K562 (cell line): Measurements from ENCODE around the gene SRSF11. TPM values are rescaled to one million over a fixed set of nuclear protein-coding genes. Genes with fewer than 3 reads are reported as not detected.

Source experiments
- ATAC-seq: fragments of 200-7000 bp; cut with Tn5 transposase; 3 replicates; pipeline ENCODE4 v1.9.1; 2020; ENCODE audit warnings: moderate library complexity
- BruUV-seq: library from RNA; stranded (reverse); fragments of 400-500 nt; replicated peaks from 2 replicates; lab custom pipeline; 2021; lab: Mats Ljungman, UMichigan
- CTCF ChIA-PET: fragments of 300-600 bp; formaldehyde crosslinking; extraction: SDS; loops from one replicate; lab custom pipeline; 2021; ENCODE audit warnings: low intra/inter-chr PET ratio; lab: Yijun Ruan, JAX
- POLR2A ChIA-PET: fragments of 300-600, 350-650 bp; sonication (Branson Sonifier 250); formaldehyde crosslinking; extraction: SDS; loops from one replicate; lab custom pipeline; 2021; ENCODE audit warnings: antibody characterized with exemption, inconsistent platforms; lab: Yijun Ruan, JAX
- DNase-seq, 4 experiments: peaks; one replicate each; pipeline versions ENCODE4 v3.0.0 to v3.0.0-alpha.2; 2011 to 2018; ENCODE audit warnings: low spot score in 3 of 4, mixed read lengths in 3 of 4; ENCODE audit errors: extremely low read depth in 1 of 4
- FAIRE-seq: peaks from 2 replicates; lab custom pipeline; 2011; peaks lifted over from hg19 to GRCh38; lab: Jason Lieb, UNC
- H2AFZ ChIP-seq: 2 replicates; pipeline ENCODE4 v1.6.0; 2011; ENCODE audit warnings: low read depth, low read length, control low read depth, inconsistent platforms
- H3K27ac ChIP-seq: fragments of 200-600 bp; 3 replicates; pipeline ENCODE4 v1.8.0; 2011; ENCODE audit warnings: low read depth, mild to moderate bottlenecking, control low read depth, inconsistent platforms, low read length, moderate library complexity, mixed read lengths; ENCODE audit errors: extremely low read depth
- H3K27me3 ChIP-seq, 2 experiments: fragments of 300-600 bp in 1 of 2; 2 replicates in 1 of 2; 3 replicates in 1 of 2; pipeline versions ENCODE4 v1.6.0 to v1.8.0; 2011; ENCODE audit warnings: inconsistent platforms in 2 of 2, low read length in 2 of 2, mild to moderate bottlenecking in 1 of 2, mixed read lengths in 1 of 2, moderate library complexity in 1 of 2; ENCODE audit not compliant: control insufficient read depth in 2 of 2, insufficient read depth in 2 of 2
- H3K36me3 ChIP-seq: fragments of 300-600 bp; 3 replicates; pipeline ENCODE4 v1.8.0; 2011; ENCODE audit warnings: mild to moderate bottlenecking, low read length, inconsistent platforms; ENCODE audit not compliant: control insufficient read depth, insufficient read depth
- H3K4me1 ChIP-seq, 2 experiments: fragments of 200-600 bp in 1 of 2; replicated peaks in 1 of 2; 2 replicates in 1 of 2; 3 replicates in 1 of 2; pipeline versions ENCODE4 v1.5.1 to v1.8.0; 2011; ENCODE audit warnings: inconsistent platforms in 2 of 2, low read length in 2 of 2, mild to moderate bottlenecking in 1 of 2, mixed read lengths in 1 of 2, moderate library complexity in 1 of 2; ENCODE audit not compliant: control insufficient read depth in 2 of 2, insufficient read depth in 2 of 2
- H3K4me2 ChIP-seq: 2 replicates; pipeline ENCODE4 v1.6.1; 2011; ENCODE audit warnings: low read length, control low read depth, inconsistent platforms, mixed read lengths; ENCODE audit not compliant: insufficient read depth
- H3K4me3 ChIP-seq: fragments of 200-600 bp; sonication (generic), shearing (Covaris generic); 2 replicates; pipeline ENCODE4 v1.5.1; 2016; ENCODE audit warnings: control low read depth, inconsistent platforms
- H3K79me2 ChIP-seq: fragments of 200-600 bp; 3 replicates; pipeline ENCODE4 v1.8.0; 2011; ENCODE audit warnings: low read length, inconsistent platforms; ENCODE audit not compliant: control insufficient read depth, insufficient read depth
- H3K9ac ChIP-seq, 2 experiments: 2 replicates each; pipeline versions ENCODE4 v1.6.0 to v1.6.1; 2011; ENCODE audit warnings: low read depth in 2 of 2, low read length in 2 of 2, control low read depth in 1 of 2, inconsistent platforms in 1 of 2, mild to moderate bottlenecking in 1 of 2, mixed read lengths in 1 of 2; ENCODE audit not compliant: insufficient read depth in 1 of 2
- H3K9me1 ChIP-seq: one replicate; pipeline ENCODE4 v1.6.0; 2011; ENCODE audit warnings: inconsistent platforms, mild to moderate bottlenecking, low read length, moderate library complexity; ENCODE audit not compliant: control insufficient read depth, insufficient read depth
- H3K9me3 ChIP-seq: replicated peaks from 2 replicates; pipeline ENCODE4 v1.5.1; 2011; ENCODE audit warnings: low read depth, low read length, inconsistent platforms; ENCODE audit not compliant: control insufficient read depth, insufficient read depth
- H4K20me1 ChIP-seq: replicated peaks from 2 replicates; pipeline ENCODE4 v1.6.1; 2011; ENCODE audit warnings: low read length, inconsistent platforms, mixed read lengths; ENCODE audit not compliant: control insufficient read depth, insufficient read depth
- ATF3 ChIP-seq, 2 experiments: fragments of 450-650 bp in 1 of 2; sonication (generic) in 1 of 2; formaldehyde crosslinking in 1 of 2; IDR thresholded peaks in 1 of 2; conservative IDR thresholded peaks in 1 of 2; 2 replicates each; pipeline versions ENCODE4 v1.6.1 to v1.8.1; 2016 to 2023; ENCODE audit warnings: mild to moderate bottlenecking in 2 of 2, moderate library complexity in 2 of 2, inconsistent platforms in 1 of 2, missing genetic modification reagents in 1 of 2
- CEBPG ChIP-seq, 3 experiments: fragments of 200-800 bp in 1 of 3; sonication (Bioruptor generic) in 1 of 3; sonication (generic) in 1 of 3; formaldehyde crosslinking in 1 of 3; IDR thresholded peaks in 2 of 3; conservative IDR thresholded peaks in 1 of 3; 2 replicates each; pipeline versions ENCODE4 v1.6.1 to v1.8.0; 2016 to 2022; ENCODE audit warnings: missing compliant biosample characterization in 2 of 3, missing genetic modification characterization in 2 of 3, mild to moderate bottlenecking in 1 of 3, missing genetic modification reagents in 1 of 3
- FUS ChIP-seq: fragments of 200-400 bp; formaldehyde crosslinking; optimal IDR thresholded peaks from 2 replicates; pipeline ENCODE3; 2017; ENCODE audit warnings: low read depth, low read length
- KDM4B ChIP-seq, 2 experiments: fragments of 450-650 bp in 1 of 2; sonication (generic) in 1 of 2; IDR thresholded peaks; 2 replicates each; pipeline ENCODE4 v1.6.1; 2016 to 2017; ENCODE audit warnings: borderline replicate concordance in 2 of 2, antibody characterized with exemption in 1 of 2, low read depth in 1 of 2, mild to moderate bottlenecking in 1 of 2
- MEIS2 ChIP-seq: fragments of 450-650 bp; IDR thresholded peaks from 2 replicates; pipeline ENCODE4 v1.6.1; 2014; ENCODE audit warnings: mild to moderate bottlenecking; ENCODE audit not compliant: partially characterized antibody
- PBX2 ChIP-seq, 2 experiments: IDR thresholded peaks in 1 of 2; conservative IDR thresholded peaks in 1 of 2; 2 replicates each; pipeline ENCODE4 v1.6.1; 2016; ENCODE audit warnings: low read depth in 2 of 2, mild to moderate bottlenecking in 1 of 2, missing compliant biosample characterization in 1 of 2, missing genetic modification characterization in 1 of 2, moderate library complexity in 1 of 2
- POLR2H ChIP-seq: IDR thresholded peaks from 2 replicates; pipeline ENCODE4 v1.6.1; 2016; ENCODE audit warnings: missing genetic modification characterization, low read depth, mild to moderate bottlenecking, control low read depth, missing compliant biosample characterization, moderate library complexity
- RBFOX2 ChIP-seq: fragments of 200-400 bp; formaldehyde crosslinking; IDR thresholded peaks from 2 replicates; pipeline ENCODE4 v1.6.1; 2017; ENCODE audit warnings: low read depth, mild to moderate bottlenecking, low read length, moderate library complexity
- ZNF436 ChIP-seq: fragments of 250-450, 450-650 bp; sonication (Bioruptor Pico); formaldehyde crosslinking; IDR thresholded peaks from 2 replicates; pipeline ENCODE4 v1.7.0; 2020; ENCODE audit warnings: mild to moderate bottlenecking
- WGBS: fragments of 100-300 bp; shearing (Covaris generic); methylation state at CpG from one replicate; pipeline ENCODE4 v1.1.6; 2016; ENCODE audit warnings: low coverage, mixed read lengths; ENCODE audit not compliant: insufficient coverage; ENCODE audit errors: missing lambda C conversion rate; 5-methylcytosine and 5-hydroxymethylcytosine counted together
- in situ Hi-C: fragments of 300-500 bp; cut with MboI; formaldehyde crosslinking; loops from 4 replicates; pipeline ENCODE4 v1.15.0; 2018; ENCODE audit warnings: inconsistent platforms, mixed read lengths
- intact Hi-C: fragments of 100-400 bp; cut with micrococcal nuclease; formaldehyde crosslinking; loops from 2 replicates; pipeline ENCODE4 v1.14.2; 2022
- polyA plus RNA-seq, 8 experiments: library from polyadenylated mRNA; depleted of rRNA in 4 of 8; stranded (reverse) in 5 of 8; unstranded in 3 of 8; fragments of >200 nt; fragmentation: Nextera tagmentation in 2 of 8; fragmentation: Illumina TruSeq in 1 of 8; extraction: Ambion mirVana in 2 of 8; extraction: Trizol in 1 of 8; gene quantifications; 2 replicates each; pipeline versions ENCODE4 v1.2.1 to v1.2.3, GENCODE V29; 2011 to 2014; ENCODE audit warnings: inconsistent platforms in 1 of 8, missing spikeins in 1 of 8
- total RNA-seq, 7 experiments: library from RNA; depleted of rRNA in 6 of 7; stranded (reverse); fragments of >200 nt in 6 of 7; fragmentation: Illumina TruSeq in 2 of 7; extraction: Trizol in 2 of 7; gene quantifications; 2 replicates each; pipeline versions ENCODE4 v1.2.1 to v1.2.3, GENCODE V29; 2011 to 2021; ENCODE audit warnings: low replicate concordance in 1 of 7
- TF ChIP-seq, protein P1 (sequence below): fragments of 450-650 bp; IDR thresholded peaks from 2 replicates; pipeline ENCODE4 v1.6.1; 2016

Gene SRSF11
- total and polyA plus RNA-seq, 9 of the 15 experiments (the other 6 are each of a cell fraction or from before 2014, with no cell fraction given), result 76.9 to 418 (median 190) TPM

DNA sequence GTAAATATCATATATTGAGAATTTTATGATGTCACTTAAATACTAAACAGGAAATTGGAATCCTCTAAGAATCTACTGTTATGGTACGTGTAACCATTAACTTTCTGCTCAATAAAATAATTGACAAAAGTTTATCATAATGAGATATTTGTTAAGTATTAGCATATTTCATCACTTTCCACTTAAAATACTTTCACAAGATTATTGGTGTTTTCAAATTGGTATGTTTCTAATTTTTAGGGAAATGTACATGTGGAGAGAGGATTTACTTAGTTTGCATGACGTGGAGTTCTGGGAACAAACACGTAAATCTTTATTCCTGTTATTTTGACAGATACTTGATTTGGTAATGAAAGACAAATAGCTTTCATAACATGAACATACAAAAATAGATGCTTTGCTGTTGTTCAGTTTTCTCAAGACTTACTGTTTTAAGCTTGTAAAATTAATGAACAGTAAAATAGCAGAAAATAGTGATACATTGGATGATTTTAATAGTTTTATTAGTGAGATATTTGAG is 1.6 kb downstream of the SRSF11 start:
- peak overlapping the region; percentile 94; the same call in 2 of the 3 replicates for H3K27ac ChIP-seq
- peak overlapping the region; percentile 61 for H3K4me3 ChIP-seq
- POLR2A ChIA-PET, result interaction anchor here (0.9 kb wide), 1 partner anchor 13 kb away, joined by 3 read pairs; no protein-coding TSS in a partner anchor
- 3% methylated on average over 3 of the region's 3 CpGs for WGBS
- H4K20me1 ChIP-seq, result peaks cover 14% of the 10 kb centered on the region; the same call in 1 of the 2 replicates
- no peaks in the 10 kb centered on the region for H3K9me3 ChIP-seq
- DNase-seq (no peak), FAIRE-seq (no peak), ATAC-seq (no peak)
- H3K79me2 ChIP-seq, result peaks cover 100% of the 10 kb centered on the region
- H3K4me2 ChIP-seq, result peak overlapping the region; percentile 91
- BruUV-seq, result no TSS peak
- H3K27me3 ChIP-seq, result no peaks in the 10 kb centered on the region
- CTCF ChIA-PET, result no interaction called here
- peaks cover 9 to 24% of the 10 kb centered on the region in 2 experiments; a peak in 4 of 5 replicates for H3K4me1 ChIP-seq
- no peaks in the 10 kb centered on the region for H3K9me1 ChIP-seq
- H2AFZ ChIP-seq, result no peak overlapping the region
- H3K9ac ChIP-seq, result peak overlapping the region in 1 of 2 experiments; percentile 94; a peak in 2 of 4 replicates
- intact Hi-C loops, result loop anchor here (5.0 kb wide), 1 partner anchor 190 kb away; the partner anchor contains the start of gene CTH
- in situ Hi-C loops, result no loop called here
- TF ChIP-seq ATF3 (IDR thresholded peaks at IDR 0.05), result peak; percentile 36
- no peak for TF ChIP-seq ATF3 (CRISPR knock-in tag; conservative IDR thresholded peaks at IDR 0.05)
- TF ChIP-seq RBFOX2, result peak; percentile 23; the same call in 1 of the 2 replicates
- no peak for TF ChIP-seq CEBPG (CRISPR knock-in tag; IDR thresholded peaks at IDR 0.05)
- peak in 1 of 2 experiments; percentile 37; a peak in 1 of 4 replicates for TF ChIP-seq CEBPG (tag; conservative IDR thresholded peaks at IDR 0.05 in 1 of 2, IDR thresholded peaks at IDR 0.05 in 1 of 2)
- TF ChIP-seq, protein P1, sequence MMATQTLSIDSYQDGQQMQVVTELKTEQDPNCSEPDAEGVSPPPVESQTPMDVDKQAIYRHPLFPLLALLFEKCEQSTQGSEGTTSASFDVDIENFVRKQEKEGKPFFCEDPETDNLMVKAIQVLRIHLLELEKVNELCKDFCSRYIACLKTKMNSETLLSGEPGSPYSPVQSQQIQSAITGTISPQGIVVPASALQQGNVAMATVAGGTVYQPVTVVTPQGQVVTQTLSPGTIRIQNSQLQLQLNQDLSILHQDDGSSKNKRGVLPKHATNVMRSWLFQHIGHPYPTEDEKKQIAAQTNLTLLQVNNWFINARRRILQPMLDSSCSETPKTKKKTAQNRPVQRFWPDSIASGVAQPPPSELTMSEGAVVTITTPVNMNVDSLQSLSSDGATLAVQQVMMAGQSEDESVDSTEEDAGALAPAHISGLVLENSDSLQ, result 0 out of 2 replicates have a peak, but pooled peaks have one; percentile 16
- 0 out of 2 replicates have a peak, but pooled peaks have one; percentile 29 for TF ChIP-seq POLR2H (tag)
- TF ChIP-seq ZNF436 (CRISPR knock-in tag), result no peak
- no peak for TF ChIP-seq KDM4B (IDR thresholded peaks at IDR 0.05; ENCODE audit: borderline replicate concordance in 2 of 2, low read depth in 1 of 2)
- TF ChIP-seq PBX2 (CRISPR knock-in tag; IDR thresholded peaks at IDR 0.05; ENCODE audit: low read depth), result no peak
- peak; percentile 55; the same call in 1 of the 2 replicates for TF ChIP-seq PBX2 (tag; conservative IDR thresholded peaks at IDR 0.05; ENCODE audit: low read depth)
- TF ChIP-seq FUS, result no peak
- peak; percentile 84 for TF ChIP-seq MEIS2
- TF ChIP-seq, all 486 proteins: peak for 7
- H3K36me3 ChIP-seq, result peaks cover 64% of the 10 kb centered on the region
